D721Med (cell line): ENCODE measurements around the gene ERC2.

ENCODE experiments used
- DNase-seq: peaks from one replicate; pipeline ENCODE4 v3.0.0; 2011; ENCODE audit warnings: low spot score; ENCODE audit not compliant: insufficient read length
- FAIRE-seq: peaks from 2 replicates; lab custom pipeline; 2011; peaks lifted over from hg19 to GRCh38; lab: Jason Lieb, UNC
- TF ChIP-seq, protein P1 (sequence below): IDR thresholded peaks from 2 replicates; pipeline ENCODE4 v1.5.1; 2012; ENCODE audit warnings: mild to moderate bottlenecking, control low read depth; ENCODE audit not compliant: insufficient read depth; ENCODE audit errors: missing control alignments

The ERC2 gene

DNA sequence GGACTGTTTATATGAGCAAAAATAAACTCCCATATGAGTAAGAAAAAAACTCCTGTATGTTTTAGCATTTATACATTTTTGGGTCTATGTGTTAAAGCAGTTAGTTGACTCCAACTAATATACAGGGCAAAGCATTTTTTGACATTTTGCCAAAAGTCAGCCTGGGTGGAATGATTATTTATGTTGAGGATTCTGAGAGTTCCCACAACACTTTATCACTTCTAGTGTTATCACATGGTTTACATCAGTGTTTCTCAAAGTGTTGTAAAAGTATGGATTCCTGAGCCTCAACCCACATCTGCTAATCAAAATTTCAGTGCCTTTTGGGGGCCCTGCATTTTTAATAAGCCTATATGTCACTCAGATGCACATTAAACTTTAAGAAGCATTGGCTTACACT is 643.9 kb downstream of the ERC2 start:
- TF ChIP-seq, protein P1, sequence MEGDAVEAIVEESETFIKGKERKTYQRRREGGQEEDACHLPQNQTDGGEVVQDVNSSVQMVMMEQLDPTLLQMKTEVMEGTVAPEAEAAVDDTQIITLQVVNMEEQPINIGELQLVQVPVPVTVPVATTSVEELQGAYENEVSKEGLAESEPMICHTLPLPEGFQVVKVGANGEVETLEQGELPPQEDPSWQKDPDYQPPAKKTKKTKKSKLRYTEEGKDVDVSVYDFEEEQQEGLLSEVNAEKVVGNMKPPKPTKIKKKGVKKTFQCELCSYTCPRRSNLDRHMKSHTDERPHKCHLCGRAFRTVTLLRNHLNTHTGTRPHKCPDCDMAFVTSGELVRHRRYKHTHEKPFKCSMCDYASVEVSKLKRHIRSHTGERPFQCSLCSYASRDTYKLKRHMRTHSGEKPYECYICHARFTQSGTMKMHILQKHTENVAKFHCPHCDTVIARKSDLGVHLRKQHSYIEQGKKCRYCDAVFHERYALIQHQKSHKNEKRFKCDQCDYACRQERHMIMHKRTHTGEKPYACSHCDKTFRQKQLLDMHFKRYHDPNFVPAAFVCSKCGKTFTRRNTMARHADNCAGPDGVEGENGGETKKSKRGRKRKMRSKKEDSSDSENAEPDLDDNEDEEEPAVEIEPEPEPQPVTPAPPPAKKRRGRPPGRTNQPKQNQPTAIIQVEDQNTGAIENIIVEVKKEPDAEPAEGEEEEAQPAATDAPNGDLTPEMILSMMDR: no peak
- DNase-seq (no peak), FAIRE-seq (no peak)

DNA sequence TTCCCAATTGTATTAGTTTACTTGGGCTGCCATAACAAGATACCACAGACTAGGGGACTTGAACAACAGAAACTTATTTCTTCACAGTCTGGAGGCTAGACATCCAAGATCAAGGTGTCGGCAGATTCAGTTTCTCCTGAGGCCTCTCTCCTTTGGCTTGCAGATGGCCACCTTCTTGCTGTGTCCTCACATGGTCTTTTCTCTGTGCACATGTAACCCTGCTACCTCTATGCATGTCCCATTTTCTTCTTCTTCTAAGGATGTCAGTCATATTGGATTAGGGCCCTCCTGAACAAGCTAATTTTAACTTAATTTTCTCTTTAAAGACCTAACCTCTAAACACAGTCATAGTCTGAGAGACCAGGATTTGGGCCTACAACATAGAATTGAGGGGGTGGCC is 644.4 kb downstream of the ERC2 start:
- DNase-seq (no peak), FAIRE-seq (no peak)
- TF ChIP-seq, protein P1: no peak

DNA sequence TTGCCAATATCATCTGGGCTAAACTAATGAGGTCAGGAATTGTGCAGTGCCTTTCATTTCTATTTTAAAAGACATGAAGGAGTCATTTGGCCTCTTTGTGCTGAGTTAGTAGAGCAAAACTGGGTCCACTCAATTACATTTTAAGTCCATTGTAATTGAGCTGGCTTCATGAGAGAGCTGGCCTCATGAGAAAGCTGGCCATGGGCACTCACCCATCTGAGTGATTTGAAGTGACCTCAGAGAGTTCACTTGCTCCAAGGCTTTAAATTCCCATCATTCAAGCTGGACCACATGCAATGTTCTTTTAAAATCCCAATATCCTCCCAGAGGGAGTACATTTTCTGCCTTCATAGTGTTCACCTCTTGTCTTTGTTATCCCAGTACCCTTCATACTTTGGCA is 645.3 kb downstream of the ERC2 start:
- no peak for FAIRE-seq
- no peak for DNase-seq
- TF ChIP-seq, protein P1: no peak

DNA sequence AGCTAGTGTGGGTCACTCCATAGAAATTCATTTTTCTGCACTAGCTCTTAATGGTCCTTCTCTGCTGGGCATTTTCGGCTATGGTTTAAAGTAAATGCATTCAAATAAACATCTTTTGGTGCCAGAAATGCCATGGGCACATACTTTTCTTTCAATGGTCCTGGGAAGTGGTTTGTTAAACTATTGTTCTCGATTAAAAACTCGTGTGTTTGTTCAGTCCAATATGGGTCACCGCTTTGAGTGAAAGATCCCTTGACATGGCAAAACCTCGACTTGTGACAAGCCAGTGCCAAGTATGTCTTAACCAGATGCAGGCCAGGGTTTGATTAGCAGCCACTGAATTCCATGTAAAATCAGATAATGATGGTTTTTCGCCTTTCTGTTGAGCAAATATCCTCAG is 649.3 kb downstream of the ERC2 start:
- FAIRE-seq (no peak), DNase-seq (no peak)
- TF ChIP-seq, protein P1: no peak

DNA sequence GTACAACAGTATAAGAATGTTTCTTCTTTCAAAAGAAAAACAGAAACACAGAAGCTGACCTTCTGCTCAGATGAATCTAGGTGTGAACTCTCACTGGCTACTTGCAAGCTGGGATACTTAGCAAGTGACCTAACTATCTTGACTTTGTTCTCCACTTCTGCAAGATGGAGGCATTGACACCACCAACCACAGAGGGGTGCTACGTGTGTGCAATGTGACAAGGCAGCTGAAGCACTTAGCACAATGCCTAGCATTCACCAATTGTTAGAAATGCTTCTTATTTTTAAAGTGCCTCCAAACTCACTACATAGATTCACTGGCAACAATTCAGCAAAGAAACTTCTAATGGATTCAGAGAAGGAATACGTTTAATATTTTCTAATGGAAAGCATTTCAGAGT is 649.8 kb downstream of the ERC2 start:
- DNase-seq (no peak), FAIRE-seq (no peak)
- TF ChIP-seq, protein P1: peak; percentile 18

DNA sequence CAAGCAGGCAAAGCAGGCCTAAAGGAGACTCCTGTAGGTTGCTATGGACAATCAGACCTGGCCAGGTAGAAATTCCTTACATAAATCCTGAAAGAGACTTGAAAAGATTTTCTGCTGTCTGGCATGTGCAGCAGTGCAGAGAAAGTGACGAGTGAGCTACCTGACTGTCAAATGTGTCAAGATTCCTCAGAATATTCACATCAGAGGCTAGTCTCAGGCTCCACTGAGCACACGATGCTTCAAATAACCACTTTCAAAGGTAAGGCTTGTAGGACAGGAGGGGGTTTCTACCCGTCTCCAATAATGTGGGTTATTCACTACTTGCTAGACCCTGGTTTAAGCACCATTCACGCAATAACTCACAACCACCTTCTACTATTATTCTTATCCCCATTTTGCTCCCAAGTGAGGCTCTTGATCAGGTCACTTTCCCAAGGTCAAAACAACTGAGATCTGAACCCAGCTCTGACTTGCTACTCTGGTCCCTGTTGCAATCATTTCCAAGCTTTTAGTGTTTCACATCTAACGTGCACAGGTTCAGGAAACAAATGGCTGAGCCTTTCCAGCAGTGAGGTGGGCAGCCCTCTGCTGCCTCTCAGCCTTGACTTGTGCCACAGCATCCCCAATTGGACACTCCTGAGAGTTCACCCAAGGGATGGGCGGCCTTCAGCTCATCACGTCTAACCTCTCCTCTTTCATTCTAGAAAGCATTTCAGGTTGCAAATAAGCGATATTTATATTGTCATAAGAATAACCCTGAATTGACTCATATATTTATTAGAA is 651.3 kb downstream of the ERC2 start:
- FAIRE-seq: no peak
- TF ChIP-seq, protein P1: no peak
- no peak for DNase-seq

DNA sequence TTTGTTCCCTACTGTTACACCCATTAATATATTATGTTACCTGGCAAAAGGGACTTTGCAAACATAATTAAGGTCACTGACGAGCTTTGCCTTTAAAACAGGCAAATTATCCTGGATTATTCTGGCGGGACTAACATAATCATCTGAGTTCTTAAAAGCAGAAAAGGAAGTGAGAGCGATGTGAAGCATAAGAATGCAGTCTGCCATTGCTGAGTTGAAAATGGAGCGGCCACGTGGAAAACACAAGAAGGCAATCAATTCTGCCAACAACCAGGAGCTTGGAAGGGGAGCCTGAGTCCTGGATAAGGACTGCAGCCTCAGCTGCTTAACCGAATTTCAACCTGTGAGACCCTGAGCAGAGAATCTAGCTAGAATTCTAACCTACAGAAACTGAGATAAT is 653.0 kb downstream of the ERC2 start:
- FAIRE-seq (no peak), DNase-seq (no peak)
- TF ChIP-seq, protein P1: no peak
